ENCODE data around the gene RGS12. TPM values are rescaled to one million over a fixed set of nuclear protein-coding genes. Genes with fewer than 3 reads are reported as not detected.

Gene RGS12
- polyA plus RNA-seq, 1 donor (not counting 4 experiments of a cell fraction or from before 2014, with no cell fraction given): 34.0 TPM

DNA sequence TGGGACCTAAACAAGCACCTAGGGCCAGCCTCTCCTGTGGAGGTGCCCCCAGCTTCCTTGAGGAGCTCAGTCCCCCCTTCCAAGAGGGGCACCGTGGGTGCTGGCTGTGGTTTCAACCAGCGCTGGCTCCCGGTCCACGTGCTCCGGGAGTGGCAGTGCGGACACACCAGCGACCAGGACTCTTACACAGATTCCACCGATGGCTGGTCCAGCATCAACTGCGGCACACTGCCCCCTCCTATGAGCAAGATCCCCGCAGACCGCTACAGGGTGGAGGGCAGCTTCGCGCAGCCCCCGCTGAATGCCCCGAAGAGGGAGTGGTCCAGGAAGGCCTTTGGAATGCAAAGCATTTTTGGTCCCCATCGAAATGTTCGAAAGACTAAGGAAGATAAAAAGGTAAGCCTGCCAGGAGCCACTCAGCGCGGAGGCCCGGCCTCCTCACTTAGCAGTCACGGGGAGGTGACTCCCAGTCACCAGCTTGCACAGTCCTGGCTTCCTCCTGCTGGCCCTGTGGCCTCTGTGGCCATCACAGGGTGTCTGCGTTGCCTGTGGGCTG lies 24.9 kb downstream of the RGS12 start:
- H3K9me3 ChIP-seq (ENCODE audit: control insufficient read depth, low read depth, low read length): no peaks in the 10 kb centered on the region
- H3K36me3 ChIP-seq (ENCODE audit: control insufficient read depth in 2 of 2, extremely low read depth in 1 of 2, insufficient read depth in 2 of 2, low read length in 2 of 2): no peaks in the 10 kb centered on the region
- H3K27me3 ChIP-seq (ENCODE audit: control insufficient read depth, extremely low read depth, insufficient read depth, low read length): no peaks in the 10 kb centered on the region
- TF ChIP-seq EZH2 (IDR thresholded peaks at IDR 0.05; ENCODE audit: low read length): no peak
- H3K9me1 ChIP-seq (ENCODE audit: control insufficient read depth, extremely low read depth, insufficient read depth, low read length): no peaks in the 10 kb centered on the region
- no peak overlapping the region for H3K9ac ChIP-seq (ENCODE audit: control insufficient read depth, extremely low read depth, insufficient read depth, low read length)
- H3K27ac ChIP-seq (ENCODE audit: control insufficient read depth, insufficient read depth, low read length): no peak overlapping the region
- FAIRE-seq (no peak), DNase-seq (ENCODE audit: low read depth, low spot score) (no peak)
- no peak overlapping the region for H2AFZ ChIP-seq (ENCODE audit: control insufficient read depth, low read length)
- H3K4me1 ChIP-seq (ENCODE audit: control insufficient read depth, extremely low read depth, insufficient read depth, low read length): no peaks in the 10 kb centered on the region
- dilution Hi-C loops (cut with MboI; ENCODE audit: extremely low pct_ligation_motif_present, low sequenced_read_pairs): no loop called here
- H4K20me1 ChIP-seq (ENCODE audit: control insufficient read depth, extremely low read depth, insufficient read depth, low read length): no peaks in the 10 kb centered on the region
- no peak overlapping the region for H3K4me2 ChIP-seq (ENCODE audit: control insufficient read depth, extremely low read depth, insufficient read depth, low read depth, low read length)
- H3K79me2 ChIP-seq (ENCODE audit: control insufficient read depth, insufficient read depth, low read length): no peaks in the 10 kb centered on the region
- no peak overlapping the region for H3K4me3 ChIP-seq (ENCODE audit: control insufficient read depth in 2 of 3, extremely low read depth in 1 of 3, insufficient read depth in 2 of 3, low read depth in 1 of 3, low read length in 3 of 3)

DNA sequence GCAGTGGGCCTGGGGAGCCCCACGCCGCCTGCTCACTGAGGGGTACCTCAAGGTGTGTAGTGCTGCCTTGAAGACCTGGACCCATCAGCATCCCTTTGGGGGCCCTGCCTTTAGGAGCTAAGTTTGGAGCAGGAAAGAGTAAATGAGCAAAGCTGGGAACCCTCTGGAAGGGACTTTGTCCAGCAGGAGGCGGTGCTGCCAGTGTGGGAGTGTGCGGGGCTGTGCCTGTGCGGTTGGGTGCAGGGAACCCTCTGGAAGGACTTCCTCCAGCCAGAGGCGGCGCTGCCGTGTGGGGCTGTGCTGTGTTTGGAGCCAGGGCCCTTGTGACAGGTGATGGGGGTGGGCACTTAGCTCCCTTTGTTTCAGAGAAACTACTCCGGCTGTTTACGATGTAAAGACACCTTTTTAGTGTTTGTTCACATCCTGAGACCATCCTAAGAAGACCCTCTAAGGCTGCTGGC lies 25.8 kb downstream of the RGS12 start:
- FAIRE-seq: no peak
- H3K36me3 ChIP-seq (ENCODE audit: control insufficient read depth in 2 of 2, extremely low read depth in 1 of 2, insufficient read depth in 2 of 2, low read length in 2 of 2): no peaks in the 10 kb centered on the region
- dilution Hi-C loops (cut with MboI; ENCODE audit: extremely low pct_ligation_motif_present, low sequenced_read_pairs): no loop called here

More for the DNA sequence above, 25.8 kb downstream of the RGS12 start:
- Histone ChIP-seq H3K4me1 (ENCODE audit: control insufficient read depth, extremely low read depth, insufficient read depth, low read length) (no peaks in the 10 kb centered on the region), H3K9ac (ENCODE audit: control insufficient read depth, extremely low read depth, insufficient read depth, low read length) (no peak overlapping the region), H3K9me3 (ENCODE audit: control insufficient read depth, low read depth, low read length) (no peaks in the 10 kb centered on the region), H3K4me2 (ENCODE audit: control insufficient read depth, extremely low read depth, insufficient read depth, low read depth, low read length) (no peak overlapping the region), H3K27me3 (ENCODE audit: control insufficient read depth, extremely low read depth, insufficient read depth, low read length) (no peaks in the 10 kb centered on the region), H3K9me1 (ENCODE audit: control insufficient read depth, extremely low read depth, insufficient read depth, low read length) (no peaks in the 10 kb centered on the region), H3K79me2 (ENCODE audit: control insufficient read depth, insufficient read depth, low read length) (no peaks in the 10 kb centered on the region), H3K4me3 (ENCODE audit: control insufficient read depth in 2 of 3, extremely low read depth in 1 of 3, insufficient read depth in 2 of 3, low read depth in 1 of 3, low read length in 3 of 3) (no peak overlapping the region), H4K20me1 (ENCODE audit: control insufficient read depth, extremely low read depth, insufficient read depth, low read length) (no peaks in the 10 kb centered on the region), H2AFZ (ENCODE audit: control insufficient read depth, low read length) (no peak overlapping the region), H3K27ac (ENCODE audit: control insufficient read depth, insufficient read depth, low read length) (no peak overlapping the region)
- DNase-seq (ENCODE audit: low read depth, low spot score): no peak
- TF ChIP-seq EZH2 (IDR thresholded peaks at IDR 0.05; ENCODE audit: low read length): no peak
- TF ChIP-seq, protein P1, sequence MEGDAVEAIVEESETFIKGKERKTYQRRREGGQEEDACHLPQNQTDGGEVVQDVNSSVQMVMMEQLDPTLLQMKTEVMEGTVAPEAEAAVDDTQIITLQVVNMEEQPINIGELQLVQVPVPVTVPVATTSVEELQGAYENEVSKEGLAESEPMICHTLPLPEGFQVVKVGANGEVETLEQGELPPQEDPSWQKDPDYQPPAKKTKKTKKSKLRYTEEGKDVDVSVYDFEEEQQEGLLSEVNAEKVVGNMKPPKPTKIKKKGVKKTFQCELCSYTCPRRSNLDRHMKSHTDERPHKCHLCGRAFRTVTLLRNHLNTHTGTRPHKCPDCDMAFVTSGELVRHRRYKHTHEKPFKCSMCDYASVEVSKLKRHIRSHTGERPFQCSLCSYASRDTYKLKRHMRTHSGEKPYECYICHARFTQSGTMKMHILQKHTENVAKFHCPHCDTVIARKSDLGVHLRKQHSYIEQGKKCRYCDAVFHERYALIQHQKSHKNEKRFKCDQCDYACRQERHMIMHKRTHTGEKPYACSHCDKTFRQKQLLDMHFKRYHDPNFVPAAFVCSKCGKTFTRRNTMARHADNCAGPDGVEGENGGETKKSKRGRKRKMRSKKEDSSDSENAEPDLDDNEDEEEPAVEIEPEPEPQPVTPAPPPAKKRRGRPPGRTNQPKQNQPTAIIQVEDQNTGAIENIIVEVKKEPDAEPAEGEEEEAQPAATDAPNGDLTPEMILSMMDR (optimal IDR thresholded peaks at IDR 0.05 in 1 of 3, IDR thresholded peaks at IDR 0.05 in 1 of 3, conservative IDR thresholded peaks at IDR 0.05 in 1 of 3; ENCODE audit: extremely low read depth in 1 of 3, insufficient read depth in 2 of 3, low read length in 3 of 3): peak in 1 of 3 experiments; percentile 25

Measured in keratinocyte (primary cell).